Activated T-cell treated with anti-CD3 and anti-CD28 coated beads for 48 hours (primary cell): ENCODE data around the gene ZNF70.

ENCODE experiments used
- DNase-seq: peaks from one replicate; pipeline ENCODE4 v3.0.0-alpha.2; 2020; ENCODE audit warnings: low read depth

ZNF70 gene

GRCh38 chr22:23750714-23751440 lies at the start of gene ZNF70:
Gene ZNF70, minus strand, starts transcription at chr22:23751112. Its CDS starts 5,972 bp downstream, at chr22:23745140.
- peak; percentile 86 for DNase-seq

GRCh38 chr22:23796461-23796860 lies 45.5 kb upstream of the ZNF70 start:
- no peak for DNase-seq

GRCh38 chr22:23793326-23793725 lies 42.4 kb upstream of the ZNF70 start:
- no peak for DNase-seq

- no peak for DNase-seq
Observed at GRCh38 chr22:23791738-23792645, 41.1 kb upstream of the ZNF70 start.

GRCh38 chr22:23790819-23791737 lies 40.2 kb upstream of the ZNF70 start:
- no peak for DNase-seq

- DNase-seq: no peak
Observed at GRCh38 chr22:23789638-23790037, 38.7 kb upstream of the ZNF70 start.

- no peak for DNase-seq
Observed at GRCh38 chr22:23789121-23789520, 38.2 kb upstream of the ZNF70 start.

GRCh38 chr22:23787910-23788309 lies 37.0 kb upstream of the ZNF70 start:
- DNase-seq: no peak

- no peak for DNase-seq
Observed at GRCh38 chr22:23787600-23787896, 36.6 kb upstream of the ZNF70 start.

- peak; percentile 91 for DNase-seq
Observed at GRCh38 chr22:23786752-23787599, 36.1 kb upstream of the ZNF70 start, which contains the start of gene SMARCB1. Gene SMARCB1, plus strand, starts transcription at chr22:23786966. Its CDS starts 204 bp downstream, at chr22:23787170.

DNA sequence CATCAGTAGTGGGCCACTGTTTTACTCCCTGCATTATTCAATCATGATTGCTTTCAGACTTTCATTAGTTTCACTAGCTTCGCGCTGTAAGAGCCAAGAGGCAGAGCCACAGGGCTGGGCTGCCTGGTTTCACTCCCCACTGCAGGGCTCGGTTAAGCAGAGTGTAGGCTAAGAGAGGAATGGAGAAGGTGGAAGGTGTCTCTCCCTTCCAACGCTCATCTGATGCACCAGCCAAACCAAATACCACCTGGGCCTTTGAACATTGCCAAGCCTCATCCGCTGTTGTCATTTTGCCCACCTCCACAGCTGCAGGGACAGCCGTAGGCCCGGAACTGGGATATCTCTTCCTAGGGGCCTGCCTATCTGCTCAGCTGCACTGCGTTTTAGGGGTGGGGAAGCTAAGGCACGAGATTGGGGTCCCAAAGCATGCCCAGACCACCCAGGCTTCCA lies 35.4 kb upstream of the ZNF70 start:
- no peak for DNase-seq

GRCh38 chr22:23784215-23784732 lies 33.4 kb upstream of the ZNF70 start:
- DNase-seq: no peak

GRCh38 chr22:23783265-23784150 lies 32.6 kb upstream of the ZNF70 start:
- no peak for DNase-seq

- DNase-seq: no peak
Observed at GRCh38 chr22:23782703-23783102, 31.8 kb upstream of the ZNF70 start.

GRCh38 chr22:23782252-23782651 lies 31.3 kb upstream of the ZNF70 start:
- DNase-seq: no peak

DNA sequence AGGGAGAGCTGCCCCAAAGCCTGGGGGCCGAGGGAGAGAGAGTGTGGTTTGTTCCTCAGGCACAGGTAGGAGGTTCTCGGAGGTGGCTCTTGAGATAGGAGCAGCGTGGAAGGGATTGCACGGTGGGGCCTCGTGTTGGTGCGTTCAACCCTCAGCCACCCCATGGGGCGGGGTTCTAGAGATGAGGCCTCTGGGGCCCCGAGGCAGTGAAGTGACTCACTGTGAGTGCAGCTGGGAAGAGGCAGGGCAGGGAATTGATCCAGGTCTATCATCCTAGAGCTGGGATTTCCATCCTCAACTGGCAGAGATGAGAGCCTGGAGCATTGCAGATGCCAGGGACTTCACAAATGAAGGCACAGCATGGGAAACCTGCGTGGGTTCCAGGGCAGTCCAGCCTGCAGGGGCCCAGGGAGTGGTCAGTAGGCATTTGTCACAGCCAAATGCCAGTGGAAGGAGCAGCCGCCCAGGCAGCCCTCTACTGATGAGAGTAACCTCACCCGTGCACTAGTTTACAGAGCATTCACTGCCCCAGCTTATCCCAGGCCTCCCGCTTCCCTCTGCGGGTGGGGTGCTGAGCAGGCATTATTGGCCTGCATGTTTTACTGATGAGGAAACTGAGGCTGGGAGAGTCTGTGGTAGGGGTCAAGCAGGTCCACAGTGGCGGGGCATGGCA lies 30.7 kb upstream of the ZNF70 start:
- DNase-seq: no peak

GRCh38 chr22:23781065-23781464 lies 30.2 kb upstream of the ZNF70 start:
- no peak for DNase-seq

DNA sequence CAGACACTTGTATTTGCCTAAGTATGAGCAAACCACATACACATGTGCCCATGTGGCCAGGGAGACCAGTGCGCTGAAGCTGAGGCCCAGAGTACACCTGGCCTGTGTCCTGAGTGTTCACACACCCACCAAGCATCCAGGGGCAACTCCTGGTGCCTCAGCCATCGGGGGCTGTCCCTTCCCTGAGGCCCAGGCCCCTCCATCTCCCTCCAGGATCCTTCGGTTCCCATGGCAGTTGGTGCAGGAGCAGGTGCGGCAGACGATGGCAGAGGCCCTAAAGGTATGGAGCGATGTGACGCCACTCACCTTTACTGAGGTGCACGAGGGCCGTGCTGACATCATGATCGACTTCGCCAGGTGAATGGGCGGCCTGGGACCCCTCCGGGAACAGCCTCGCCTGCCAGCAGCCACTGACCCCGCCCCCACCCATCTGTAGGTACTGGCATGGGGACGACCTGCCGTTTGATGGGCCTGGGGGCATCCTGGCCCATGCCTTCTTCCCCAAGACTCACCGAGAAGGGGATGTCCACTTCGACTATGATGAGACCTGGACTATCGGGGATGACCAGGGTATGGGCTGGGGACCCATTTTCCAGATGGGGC lies 29.3 kb upstream of the ZNF70 start:
- no peak for DNase-seq

GRCh38 chr22:23779731-23780130 lies 28.8 kb upstream of the ZNF70 start:
- no peak for DNase-seq
